NOMO-1 (cell line): ENCODE data around the gene HID1.
"Not testable (repeated sequence)": the region's sequence is repeated elsewhere in the genome, so short reads cannot be mapped to it uniquely, and the experiment has no call there.

Experiments
- DNase-seq, 2 experiments: peaks; one replicate each; lab custom pipeline; 2025; ENCODE audit not compliant: unreplicated experiment in 2 of 2; lab: John Stamatoyannopoulos, UW

The HID1 gene, protein sequence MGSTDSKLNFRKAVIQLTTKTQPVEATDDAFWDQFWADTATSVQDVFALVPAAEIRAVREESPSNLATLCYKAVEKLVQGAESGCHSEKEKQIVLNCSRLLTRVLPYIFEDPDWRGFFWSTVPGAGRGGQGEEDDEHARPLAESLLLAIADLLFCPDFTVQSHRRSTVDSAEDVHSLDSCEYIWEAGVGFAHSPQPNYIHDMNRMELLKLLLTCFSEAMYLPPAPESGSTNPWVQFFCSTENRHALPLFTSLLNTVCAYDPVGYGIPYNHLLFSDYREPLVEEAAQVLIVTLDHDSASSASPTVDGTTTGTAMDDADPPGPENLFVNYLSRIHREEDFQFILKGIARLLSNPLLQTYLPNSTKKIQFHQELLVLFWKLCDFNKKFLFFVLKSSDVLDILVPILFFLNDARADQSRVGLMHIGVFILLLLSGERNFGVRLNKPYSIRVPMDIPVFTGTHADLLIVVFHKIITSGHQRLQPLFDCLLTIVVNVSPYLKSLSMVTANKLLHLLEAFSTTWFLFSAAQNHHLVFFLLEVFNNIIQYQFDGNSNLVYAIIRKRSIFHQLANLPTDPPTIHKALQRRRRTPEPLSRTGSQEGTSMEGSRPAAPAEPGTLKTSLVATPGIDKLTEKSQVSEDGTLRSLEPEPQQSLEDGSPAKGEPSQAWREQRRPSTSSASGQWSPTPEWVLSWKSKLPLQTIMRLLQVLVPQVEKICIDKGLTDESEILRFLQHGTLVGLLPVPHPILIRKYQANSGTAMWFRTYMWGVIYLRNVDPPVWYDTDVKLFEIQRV

GRCh38 chr17:74972107-74972972, at the start of gene HID1:
Gene HID1, minus strand, starts transcription at chr17:74972759. Its CDS starts 103 bp downstream, at chr17:74972656.
- no peak for DNase-seq

- DNase-seq, result no peak
Observed at GRCh38 chr17:75020331-75021110, 48.0 kb upstream of the HID1 start.

GRCh38 chr17:75019710-75020109, 47.2 kb upstream of the HID1 start:
- no peak for DNase-seq

- DNase-seq, result no peak
Observed at GRCh38 chr17:75019146-75019545, 46.6 kb upstream of the HID1 start.

GRCh38 chr17:75013092-75013559, 40.6 kb upstream of the HID1 start:
- no peak for DNase-seq

DNA sequence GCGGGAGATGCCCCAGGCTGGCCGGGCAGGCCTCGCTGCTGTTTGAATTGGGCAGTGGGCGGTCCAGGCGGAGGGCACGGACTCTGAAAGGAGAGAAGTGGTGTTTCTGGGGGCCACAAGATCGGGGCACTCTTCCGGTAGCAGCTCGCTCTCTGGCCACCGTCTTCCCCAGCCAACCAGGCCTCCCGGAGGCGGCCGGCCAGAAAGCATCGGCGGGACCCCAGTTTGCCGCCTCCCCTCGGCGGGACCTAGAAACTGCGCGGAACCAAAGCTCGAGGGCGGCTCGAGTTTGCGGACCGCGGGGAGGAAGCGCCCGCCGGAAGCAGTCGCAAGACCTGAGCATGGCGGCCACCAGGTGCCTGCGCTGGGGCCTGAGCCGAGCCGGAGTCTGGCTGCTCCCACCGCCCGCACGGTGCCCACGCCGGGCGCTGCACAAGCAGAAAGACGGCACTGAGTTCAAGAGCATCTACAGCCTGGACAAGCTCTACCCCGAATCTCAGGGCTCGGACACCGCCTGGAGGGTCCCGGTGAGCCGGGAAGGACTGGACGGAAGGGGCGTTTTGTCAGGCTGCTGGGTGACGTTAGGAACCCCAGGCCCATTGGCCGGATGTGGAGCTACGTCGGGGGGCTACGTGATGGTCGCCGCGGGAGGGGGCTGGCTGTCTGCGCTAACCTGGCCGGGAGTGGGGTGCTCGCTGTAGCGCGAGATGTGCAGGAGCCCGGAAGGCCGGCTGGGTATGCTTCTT, 40.0 kb upstream of the HID1 start, which contains the start of gene MRPL58:
MRPL58 (plus strand) TSS at position 325 of the 746 bp plus-strand sequence; CDS start at position 342, 17 bp downstream.
- peak; percentile 83 to 90 for DNase-seq

GRCh38 chr17:75012096-75012345, 39.5 kb upstream of the HID1 start:
- no peak for DNase-seq

GRCh38 chr17:75011401-75012095, 39.0 kb upstream of the HID1 start:
- no peak for DNase-seq

GRCh38 chr17:75010683-75011400, 38.3 kb upstream of the HID1 start:
- DNase-seq, result no peak

DNA sequence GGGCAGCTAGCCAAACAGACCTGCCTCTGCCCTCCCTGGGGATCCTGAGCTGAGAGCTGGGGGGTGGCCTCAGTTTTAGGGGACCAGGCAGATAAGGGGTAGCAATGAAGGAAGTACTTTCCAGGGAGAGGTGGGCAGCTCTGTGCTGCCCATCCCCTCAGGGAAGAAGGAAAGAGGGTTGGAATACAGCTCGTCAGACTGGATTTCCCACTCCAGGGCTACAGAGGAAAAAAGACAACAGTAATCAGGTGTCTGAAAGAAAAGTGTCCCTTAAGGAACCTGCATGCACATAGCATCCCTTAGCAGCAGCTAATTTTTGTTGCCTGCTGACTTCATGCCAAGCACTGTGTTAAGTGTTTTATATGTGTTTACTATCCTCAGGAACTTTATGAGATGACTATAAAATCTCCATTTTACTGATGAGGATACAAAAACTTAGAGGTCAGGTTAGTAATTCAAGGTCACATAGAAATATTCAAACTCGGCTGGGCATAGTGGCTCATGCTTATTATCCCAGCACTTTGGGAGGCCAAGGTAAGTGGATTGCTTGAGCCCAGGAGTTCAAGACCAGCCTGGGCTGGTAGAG, 36.7 kb upstream of the HID1 start:
- no peak for DNase-seq

- DNase-seq, result no peak
Observed at GRCh38 chr17:75008373-75008772, 35.8 kb upstream of the HID1 start.

- peak in 1 of 2 experiments; percentile 72 for DNase-seq
Observed at GRCh38 chr17:75006653-75007052, 34.1 kb upstream of the HID1 start.

- DNase-seq, result not testable (repeated sequence)
Observed at GRCh38 chr17:75006084-75006483, 33.5 kb upstream of the HID1 start.

GRCh38 chr17:75005291-75005690, 32.7 kb upstream of the HID1 start:
- no peak for DNase-seq

DNA sequence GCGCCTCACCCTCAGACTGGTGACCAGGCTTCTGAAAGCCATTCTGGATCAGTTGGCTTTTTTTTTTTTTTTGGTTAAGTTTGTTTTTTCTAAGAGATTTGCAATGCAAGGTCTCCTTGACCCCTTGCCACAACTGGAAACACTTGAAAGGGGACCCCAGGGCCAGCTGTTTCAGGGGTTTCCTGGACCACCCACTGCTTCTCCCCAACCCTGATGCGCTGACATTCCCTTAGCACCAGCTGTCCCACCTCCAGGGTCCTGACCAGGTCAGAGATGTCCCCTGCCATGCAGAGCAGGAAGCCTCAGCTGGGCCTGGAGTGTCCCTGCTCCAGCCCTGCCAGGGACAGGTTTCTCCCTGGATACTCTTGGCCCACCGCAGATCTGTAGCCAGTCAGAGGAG, 31.8 kb upstream of the HID1 start:
- no peak for DNase-seq

DNA sequence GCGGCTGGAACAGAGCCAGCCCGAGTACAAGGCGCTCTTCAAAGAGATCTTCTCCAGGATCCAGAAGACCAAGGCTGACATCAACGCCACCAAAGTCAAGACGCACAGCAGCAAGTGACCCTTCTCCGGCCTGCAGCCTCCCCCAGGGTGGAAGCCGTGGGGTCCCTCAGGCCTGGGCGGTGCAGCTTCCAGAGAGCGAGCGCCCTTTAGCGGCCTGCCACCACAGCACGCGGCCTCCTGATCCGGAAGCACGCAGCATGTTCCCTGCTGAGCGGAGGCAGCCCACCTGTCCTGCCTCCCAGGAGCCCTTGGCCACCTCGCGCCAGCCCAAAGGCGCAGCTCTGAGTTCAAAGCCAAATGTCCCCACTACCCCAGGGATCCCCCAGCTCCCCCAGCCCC, 31.4 kb upstream of the HID1 start:
- no peak for DNase-seq

DNA sequence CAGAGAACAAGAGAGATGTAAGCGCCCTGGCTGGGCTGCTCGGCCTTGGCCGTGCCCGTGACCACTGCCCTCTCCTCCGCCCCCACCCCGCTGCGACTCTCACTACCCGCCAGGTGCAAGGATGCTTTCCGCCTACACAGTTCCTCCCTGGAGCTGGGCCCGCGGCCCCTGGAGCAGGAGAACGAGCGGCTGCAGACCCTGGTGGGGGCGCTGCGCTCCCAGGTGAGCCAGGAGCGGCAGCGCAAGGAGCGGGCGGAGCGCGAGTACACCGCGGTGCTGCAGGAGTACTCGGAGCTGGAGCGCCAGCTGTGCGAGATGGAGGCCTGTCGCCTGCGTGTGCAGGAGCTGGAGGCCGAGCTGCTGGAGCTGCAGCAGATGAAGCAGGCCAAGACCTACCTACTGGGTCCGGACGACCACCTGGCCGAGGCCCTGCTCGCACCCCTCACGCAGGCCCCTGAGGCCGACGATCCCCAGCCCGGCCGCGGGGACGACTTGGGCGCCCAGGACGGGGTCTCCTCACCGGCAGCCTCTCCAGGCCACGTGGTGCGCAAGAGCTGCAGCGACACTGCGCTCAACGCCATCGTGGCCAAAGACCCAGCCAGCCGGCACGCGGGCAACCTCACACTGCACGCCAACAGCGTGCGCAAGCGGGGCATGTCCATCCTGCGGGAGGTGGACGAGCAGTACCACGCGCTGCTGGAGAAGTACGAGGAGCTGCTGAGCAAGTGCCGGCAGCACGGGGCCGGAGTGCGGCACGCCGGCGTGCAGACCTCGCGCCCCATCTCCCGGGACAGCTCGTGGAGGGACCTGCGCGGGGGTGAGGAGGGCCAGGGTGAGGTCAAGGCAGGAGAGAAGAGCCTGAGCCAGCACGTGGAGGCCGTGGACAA, 30.8 kb upstream of the HID1 start:
- no peak for DNase-seq
